ENCODE measurements around the gene CORO2B. TPM values are rescaled to one million over a fixed set of nuclear protein-coding genes. Genes with fewer than 3 reads are reported as not detected.

Gene CORO2B
- total RNA-seq, 6 experiments from 2014 or later, result 9.3 to 11.0 (median 9.9) TPM

DNA sequence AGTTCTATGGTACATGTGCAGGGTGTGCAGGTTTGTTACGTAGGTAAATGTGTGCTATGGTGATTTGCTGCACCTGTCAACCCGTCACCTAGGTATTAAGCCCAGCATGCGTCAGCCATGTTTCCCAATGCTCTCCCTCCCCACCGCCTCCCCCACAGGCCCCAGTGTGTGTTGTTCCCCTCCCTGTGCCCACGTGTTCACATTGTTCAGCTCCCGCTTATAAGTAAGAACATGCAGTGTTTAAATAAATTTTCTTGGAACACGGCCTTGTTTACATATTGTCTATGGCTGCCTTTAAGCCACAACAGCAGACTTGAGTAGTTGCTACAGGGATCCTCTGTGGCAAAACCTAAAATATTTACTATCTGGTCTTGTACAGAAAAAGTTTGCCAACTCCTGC, 41.3 kb upstream of the CORO2B start:
- Mint-ChIP-seq H3K4me1 (ENCODE audit: low read depth) (peaks cover 30% of the 10 kb centered on the region), H3K4me3 (no peak overlapping the region), H3K27me3 (ENCODE audit: insufficient read depth) (no peaks in the 10 kb centered on the region; the same call in 1 of the 2 replicates), H3K9me3 (peaks cover 1% of the 10 kb centered on the region), H3K36me3 (ENCODE audit: low read depth) (peaks cover 12% of the 10 kb centered on the region), H3K27ac (no peak overlapping the region)
- no peak for DNase-seq
- TF ChIP-seq, protein P1, sequence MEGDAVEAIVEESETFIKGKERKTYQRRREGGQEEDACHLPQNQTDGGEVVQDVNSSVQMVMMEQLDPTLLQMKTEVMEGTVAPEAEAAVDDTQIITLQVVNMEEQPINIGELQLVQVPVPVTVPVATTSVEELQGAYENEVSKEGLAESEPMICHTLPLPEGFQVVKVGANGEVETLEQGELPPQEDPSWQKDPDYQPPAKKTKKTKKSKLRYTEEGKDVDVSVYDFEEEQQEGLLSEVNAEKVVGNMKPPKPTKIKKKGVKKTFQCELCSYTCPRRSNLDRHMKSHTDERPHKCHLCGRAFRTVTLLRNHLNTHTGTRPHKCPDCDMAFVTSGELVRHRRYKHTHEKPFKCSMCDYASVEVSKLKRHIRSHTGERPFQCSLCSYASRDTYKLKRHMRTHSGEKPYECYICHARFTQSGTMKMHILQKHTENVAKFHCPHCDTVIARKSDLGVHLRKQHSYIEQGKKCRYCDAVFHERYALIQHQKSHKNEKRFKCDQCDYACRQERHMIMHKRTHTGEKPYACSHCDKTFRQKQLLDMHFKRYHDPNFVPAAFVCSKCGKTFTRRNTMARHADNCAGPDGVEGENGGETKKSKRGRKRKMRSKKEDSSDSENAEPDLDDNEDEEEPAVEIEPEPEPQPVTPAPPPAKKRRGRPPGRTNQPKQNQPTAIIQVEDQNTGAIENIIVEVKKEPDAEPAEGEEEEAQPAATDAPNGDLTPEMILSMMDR (IDR thresholded peaks at IDR 0.05), result no peak

- Mint-ChIP-seq H3K9me3 (no peaks in the 10 kb centered on the region), H3K27ac (no peak overlapping the region), H3K27me3 (ENCODE audit: insufficient read depth) (no peaks in the 10 kb centered on the region), H3K4me3 (no peak overlapping the region), H3K36me3 (ENCODE audit: low read depth) (peaks cover 8% of the 10 kb centered on the region; the same call in 1 of the 2 replicates), H3K4me1 (ENCODE audit: low read depth) (peaks cover 38% of the 10 kb centered on the region)
- TF ChIP-seq, protein P1 (IDR thresholded peaks at IDR 0.05), result no peak
- DNase-seq, result no peak
Observed at GRCh38 chr15:68538311-68538710, 40.5 kb upstream of the CORO2B start.

- no peaks in the 10 kb centered on the region; the same call in 1 of the 2 replicates for H3K27me3 Mint-ChIP-seq (ENCODE audit: insufficient read depth)
- no peak overlapping the region for H3K27ac Mint-ChIP-seq
- no peak for DNase-seq
- H3K9me3 Mint-ChIP-seq, result no peaks in the 10 kb centered on the region
- TF ChIP-seq, protein P1 (IDR thresholded peaks at IDR 0.05), result no peak
- peaks cover 8% of the 10 kb centered on the region; the same call in 1 of the 2 replicates for H3K36me3 Mint-ChIP-seq (ENCODE audit: low read depth)
- no peak overlapping the region for H3K4me3 Mint-ChIP-seq
- H3K4me1 Mint-ChIP-seq (ENCODE audit: low read depth), result peaks cover 35% of the 10 kb centered on the region
Observed at GRCh38 chr15:68541743-68542142, 37.0 kb upstream of the CORO2B start.

DNA sequence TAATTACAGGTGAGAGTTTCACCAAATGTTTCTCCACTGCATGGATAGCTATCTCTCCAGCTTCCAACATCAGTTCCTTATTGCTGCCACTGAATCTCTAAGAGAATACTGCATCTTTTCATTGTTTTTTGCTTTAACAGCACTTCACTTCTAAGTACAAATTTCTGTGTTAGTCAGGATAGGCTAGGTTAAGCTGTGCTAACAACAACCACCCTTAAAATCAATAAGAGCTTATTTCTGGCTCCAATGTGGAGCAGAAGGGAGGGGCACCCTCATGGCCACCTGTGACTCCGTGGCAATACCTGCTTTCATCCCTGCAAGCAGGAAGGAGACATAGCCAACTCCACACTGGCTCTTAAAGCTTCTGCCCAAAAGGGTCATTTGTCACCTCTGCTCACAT, 36.4 kb upstream of the CORO2B start:
- Mint-ChIP-seq H3K4me3 (no peak overlapping the region), H3K27me3 (ENCODE audit: insufficient read depth) (no peaks in the 10 kb centered on the region; the same call in 1 of the 2 replicates), H3K36me3 (ENCODE audit: low read depth) (peaks cover 8% of the 10 kb centered on the region; the same call in 1 of the 2 replicates), H3K9me3 (no peaks in the 10 kb centered on the region), H3K27ac (peak overlapping the region; percentile 74; the same call in 1 of the 2 replicates), H3K4me1 (ENCODE audit: low read depth) (peaks cover 29% of the 10 kb centered on the region)
- no peak for DNase-seq
- TF ChIP-seq, protein P1 (IDR thresholded peaks at IDR 0.05), result no peak

DNA sequence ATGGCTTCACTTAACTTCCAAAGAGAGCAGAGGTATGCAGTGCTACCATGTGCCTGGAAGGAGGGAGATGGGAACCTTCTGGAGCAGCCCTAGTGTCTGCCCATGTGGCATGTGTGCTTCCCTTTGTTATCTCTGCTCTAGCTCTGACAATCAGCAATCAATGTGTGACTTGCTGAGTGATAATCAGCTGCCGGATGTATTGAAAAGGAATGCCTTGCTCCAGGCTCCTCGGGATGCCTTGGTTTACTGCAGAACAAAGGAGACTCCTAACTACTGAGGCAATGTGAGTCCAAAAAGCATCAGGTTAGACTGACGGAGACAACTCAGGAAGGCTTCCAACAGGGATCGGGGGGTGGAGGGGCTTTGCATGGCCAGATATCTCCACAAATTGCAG, 36.0 kb upstream of the CORO2B start:
- peaks cover 29% of the 10 kb centered on the region for H3K4me1 Mint-ChIP-seq (ENCODE audit: low read depth)
- no peaks in the 10 kb centered on the region; the same call in 1 of the 2 replicates for H3K27me3 Mint-ChIP-seq (ENCODE audit: insufficient read depth)
- DNase-seq, result no peak
- H3K9me3 Mint-ChIP-seq, result no peaks in the 10 kb centered on the region
- H3K36me3 Mint-ChIP-seq (ENCODE audit: low read depth), result peaks cover 8% of the 10 kb centered on the region; the same call in 1 of the 2 replicates
- H3K4me3 Mint-ChIP-seq, result no peak overlapping the region; the same call in 1 of the 2 replicates
- peak overlapping the region; percentile 74 for H3K27ac Mint-ChIP-seq
- TF ChIP-seq, protein P1 (IDR thresholded peaks at IDR 0.05), result no peak
